HG03378 (cell line): ENCODE results near the gene PEAR1.

ENCODE experiments used
- ATAC-seq: cut with Tn5 transposase; IDR thresholded peaks from one replicate; pipeline ENCODE4 v1.9.1; 2021; ENCODE audit warnings: mild to moderate bottlenecking, moderate library complexity; ENCODE audit not compliant: unreplicated experiment

PEAR1 gene

DNA sequence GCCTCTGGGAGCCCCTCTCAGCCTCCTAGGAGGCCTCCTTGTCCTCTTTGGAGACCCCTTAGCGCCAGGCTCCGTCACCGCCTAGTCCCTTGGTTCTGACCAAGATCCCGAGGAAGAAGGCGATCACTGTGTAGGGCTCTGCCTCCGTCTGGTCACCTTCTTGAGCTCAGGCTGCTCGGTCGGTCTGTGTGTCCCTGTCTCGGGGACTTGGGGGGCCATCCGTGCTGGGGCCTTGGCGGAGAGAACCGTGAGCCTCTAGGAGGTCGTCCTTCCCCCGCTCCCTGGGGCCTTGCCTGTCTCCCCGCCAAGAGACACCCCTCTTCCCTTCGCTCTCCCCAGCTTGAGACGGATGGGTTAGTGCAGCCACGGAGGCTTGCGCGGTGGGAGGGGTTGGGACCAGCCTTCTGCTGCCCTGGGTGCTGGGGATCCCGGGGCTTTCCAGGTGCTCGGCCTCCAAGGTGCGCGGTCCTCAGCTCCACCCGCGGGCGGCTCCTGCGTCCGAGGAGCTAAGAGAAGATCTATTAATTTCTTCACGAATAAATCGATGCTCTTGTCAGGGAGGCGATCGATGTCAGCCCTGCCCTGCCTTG is 33.9 kb upstream of the PEAR1 start:
- no peak for ATAC-seq

DNA sequence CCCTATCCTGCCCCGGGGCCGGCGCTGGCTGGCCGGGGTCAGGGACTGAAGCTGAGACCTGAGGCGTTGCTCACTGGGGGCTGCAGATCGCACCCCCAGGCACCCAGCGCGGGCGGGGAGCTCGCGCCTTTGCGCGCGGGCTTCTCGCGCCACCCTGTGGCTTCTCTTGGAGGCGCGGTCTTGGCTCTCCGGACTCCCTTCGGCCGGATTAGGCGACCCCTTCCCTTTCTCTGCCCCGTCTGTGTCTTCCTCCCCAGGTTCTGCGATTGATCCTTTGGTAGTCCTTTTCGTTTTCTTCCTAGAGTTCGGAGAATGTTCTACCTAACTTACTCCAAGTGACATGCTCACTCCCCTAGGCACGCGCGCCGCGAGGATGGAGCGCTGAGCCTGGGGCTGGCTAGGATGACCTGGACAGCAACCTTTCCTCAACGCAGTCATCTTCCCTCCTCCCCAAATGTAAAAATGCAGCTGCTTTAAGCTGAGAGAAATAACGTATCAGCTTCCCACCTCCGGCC is 33.3 kb upstream of the PEAR1 start:
- no peak for ATAC-seq

DNA sequence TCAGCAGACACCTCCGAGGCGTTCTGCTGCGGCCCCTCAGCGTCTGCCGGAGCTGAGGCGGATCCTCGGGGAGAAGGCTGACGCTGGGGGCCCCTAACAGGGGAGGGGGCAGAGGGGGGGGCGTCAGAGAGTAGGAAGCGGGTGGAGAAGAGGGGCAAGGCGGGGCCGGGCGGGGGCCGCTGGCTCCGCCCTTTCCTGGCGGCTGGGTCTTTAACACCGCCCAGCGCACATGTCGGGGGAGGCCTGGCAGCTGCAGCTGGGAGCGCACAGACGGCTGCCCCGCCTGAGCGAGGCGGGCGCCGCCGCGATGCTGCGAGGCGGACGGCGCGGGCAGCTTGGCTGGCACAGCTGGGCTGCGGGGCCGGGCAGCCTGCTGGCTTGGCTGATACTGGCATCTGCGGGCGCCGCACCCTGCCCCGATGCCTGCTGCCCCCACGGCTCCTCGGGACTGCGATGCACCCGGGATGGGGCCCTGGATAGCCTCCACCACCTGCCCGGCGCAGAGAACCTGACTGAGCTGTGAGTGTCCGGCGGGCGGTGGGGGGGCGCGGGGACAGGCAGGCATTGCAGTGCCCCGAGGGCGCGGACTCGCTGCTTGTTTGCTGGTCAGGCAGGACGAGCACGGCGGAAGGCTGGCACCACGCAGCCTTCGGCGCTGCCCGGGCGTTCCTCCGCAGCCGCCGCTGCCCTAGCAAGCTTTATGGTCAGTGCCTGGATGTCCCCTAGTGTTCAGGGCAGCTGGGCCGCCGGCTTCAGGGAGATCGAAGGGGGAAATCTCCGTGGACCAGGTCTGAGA is 32.7 kb upstream of the PEAR1 start, which contains the start of gene NTRK1:
Gene NTRK1 (plus strand): TSS at position 238 of the 796 bp plus-strand sequence. CDS start 70 bp downstream, at position 308.
- ATAC-seq: no peak

DNA sequence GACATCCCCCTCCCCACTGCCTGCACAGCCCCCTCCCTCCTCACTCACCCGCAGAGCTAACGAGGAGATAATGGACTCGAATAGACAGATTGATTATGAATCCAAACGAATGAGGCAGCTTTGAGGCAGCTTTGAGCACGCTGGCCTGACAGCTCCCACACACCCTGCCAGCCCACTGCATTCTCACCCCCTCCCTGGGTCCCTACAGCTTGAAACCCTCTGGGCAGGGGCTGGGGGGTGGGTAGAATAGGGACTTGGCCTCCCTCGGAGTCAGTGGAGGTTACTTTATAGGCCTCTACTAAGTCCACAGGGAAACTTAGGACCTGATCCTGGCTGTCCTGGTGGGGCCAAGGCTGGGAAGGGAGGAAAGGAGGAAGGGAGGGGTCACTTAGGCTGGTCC is 30.9 kb upstream of the PEAR1 start:
- ATAC-seq: no peak

DNA sequence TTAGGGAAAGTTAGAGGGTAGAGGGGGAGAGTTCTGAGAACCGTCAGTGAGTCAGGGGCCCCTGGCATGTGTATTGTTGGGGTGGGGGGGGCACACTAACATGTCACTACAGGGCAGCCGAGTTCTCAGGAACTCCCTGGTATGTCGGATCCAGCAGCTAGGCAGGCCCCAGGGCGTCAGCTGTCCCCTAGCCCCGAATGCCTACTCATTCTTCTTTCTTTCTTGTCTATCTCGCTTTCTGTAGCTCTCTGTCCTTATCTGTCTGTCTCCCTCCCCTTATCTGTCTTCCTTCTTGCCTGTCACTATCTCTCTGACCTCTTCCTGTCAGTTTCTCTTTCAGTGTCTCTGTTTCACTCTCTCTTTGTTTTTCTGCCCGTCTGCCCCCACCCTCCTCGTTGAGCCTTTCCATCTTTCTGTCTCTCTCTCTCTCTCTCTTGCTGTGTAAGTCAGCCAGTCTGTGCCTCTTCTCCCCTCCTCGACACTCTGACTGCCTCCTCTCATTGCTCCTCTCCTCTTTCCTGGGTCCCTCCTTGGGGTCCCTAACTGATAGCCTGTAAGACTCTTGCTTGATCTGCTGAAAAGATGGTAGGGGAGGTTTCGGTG is 30.4 kb upstream of the PEAR1 start:
- ATAC-seq: no peak

DNA sequence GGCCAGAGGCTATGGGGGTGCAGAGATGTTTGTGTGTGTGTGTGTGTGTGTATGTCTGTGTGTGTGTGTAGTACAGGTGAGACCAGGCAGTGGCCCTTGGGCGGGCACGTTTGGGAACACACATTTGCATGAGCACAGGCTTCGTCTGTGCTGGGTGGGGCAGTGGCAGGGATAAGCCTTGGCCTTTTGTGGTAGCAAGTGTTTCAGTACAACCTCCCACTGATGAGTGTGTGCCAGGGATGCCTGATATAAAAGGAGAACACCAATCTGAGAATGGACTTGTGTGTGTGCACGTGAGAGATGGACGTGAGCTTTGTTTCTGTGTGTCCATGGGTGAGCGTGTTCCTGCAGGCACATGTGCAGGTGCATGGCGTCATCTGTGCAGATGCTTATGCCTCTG is 29.9 kb upstream of the PEAR1 start:
- ATAC-seq: no peak

DNA sequence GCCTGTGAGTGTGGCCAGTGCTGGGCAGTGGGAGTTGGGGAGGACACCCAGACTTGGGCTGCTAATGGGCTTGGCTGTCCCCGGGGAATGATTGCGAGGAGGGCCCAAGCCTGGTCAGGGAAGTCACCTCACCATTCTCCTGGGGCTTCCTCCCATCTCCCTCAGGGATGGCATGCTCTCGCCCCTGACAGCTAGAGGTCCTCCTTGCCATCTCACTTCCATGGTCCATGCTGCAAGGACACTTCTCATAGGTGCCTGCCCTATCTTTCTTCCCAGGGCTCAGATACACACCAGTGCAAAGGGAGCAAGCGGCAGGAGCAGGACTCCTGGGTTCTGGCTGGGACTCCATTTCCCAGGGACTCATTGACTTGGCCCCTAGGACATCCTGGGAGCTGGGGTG is 28.7 kb upstream of the PEAR1 start:
- ATAC-seq: no peak

DNA sequence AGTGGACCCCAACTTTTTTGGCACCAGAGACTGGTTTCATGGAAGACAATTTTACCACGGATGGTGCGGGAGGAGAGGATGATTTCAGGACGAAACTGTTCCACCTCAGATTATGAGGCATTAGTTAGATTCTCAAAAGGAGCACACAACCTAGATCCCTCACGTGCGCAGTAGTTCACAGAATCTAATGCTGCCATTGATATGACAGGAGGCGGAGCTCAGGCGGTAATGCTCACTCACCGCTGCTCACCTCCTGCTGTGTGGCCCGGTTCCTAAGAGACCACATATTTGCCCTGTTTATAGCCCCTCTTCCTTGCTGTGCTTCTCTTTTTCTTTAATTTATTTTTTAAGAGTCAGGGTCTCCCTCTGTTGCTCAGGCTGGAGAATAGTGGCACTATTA is 28.3 kb upstream of the PEAR1 start:
- ATAC-seq: no peak

DNA sequence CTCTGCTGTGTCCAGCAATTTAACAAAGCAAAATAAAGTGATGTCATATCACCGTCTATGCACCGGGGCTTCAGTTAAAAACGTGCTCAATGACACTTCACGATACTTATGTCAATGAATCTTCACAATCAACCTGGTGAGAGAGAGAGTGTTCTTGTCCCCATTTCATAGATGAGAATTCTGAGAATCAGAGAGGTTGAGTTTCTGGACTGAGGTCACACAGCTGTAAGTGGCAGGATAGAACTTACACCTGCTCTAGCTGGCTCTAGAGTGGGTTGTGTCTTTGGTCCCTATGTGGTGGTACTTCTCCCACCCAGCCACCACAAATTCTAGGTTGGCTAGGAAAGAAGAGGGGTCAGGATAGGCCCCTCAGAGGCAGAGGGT is 27.7 kb upstream of the PEAR1 start:
- no peak for ATAC-seq

DNA sequence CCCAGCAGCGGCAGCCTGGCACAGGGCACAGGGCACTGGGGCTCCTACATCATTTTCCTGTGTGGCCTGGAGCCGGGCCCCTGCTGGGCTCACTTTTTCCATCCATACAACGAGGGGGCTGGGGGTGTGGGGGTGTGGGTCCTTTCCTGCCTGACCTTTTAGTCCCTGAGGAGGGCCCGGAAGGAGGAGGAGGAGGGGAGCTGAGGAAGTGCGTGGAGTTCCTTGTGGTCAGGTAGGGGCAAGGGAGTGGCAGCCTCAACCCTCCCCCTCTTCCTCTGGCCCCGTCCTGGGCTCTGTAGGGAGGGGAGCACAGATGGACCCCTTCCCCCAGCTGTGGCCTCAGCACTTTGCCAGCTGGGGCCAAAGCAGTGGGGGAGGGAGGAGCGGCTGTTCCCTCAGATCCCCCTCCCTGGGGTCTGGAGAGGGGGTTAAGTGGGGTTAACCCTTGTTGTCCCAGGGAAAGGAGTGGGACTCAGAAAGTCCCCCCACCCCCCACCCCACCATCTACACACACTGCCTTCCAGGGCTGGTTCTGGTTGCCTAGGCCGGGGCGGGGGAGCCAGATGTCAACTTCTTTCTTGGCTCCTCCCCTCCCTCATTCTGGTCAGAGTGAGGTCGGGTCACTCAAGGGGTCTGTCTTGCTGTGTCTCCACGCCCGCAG is 27.1 kb upstream of the PEAR1 start:
- no peak for ATAC-seq

DNA sequence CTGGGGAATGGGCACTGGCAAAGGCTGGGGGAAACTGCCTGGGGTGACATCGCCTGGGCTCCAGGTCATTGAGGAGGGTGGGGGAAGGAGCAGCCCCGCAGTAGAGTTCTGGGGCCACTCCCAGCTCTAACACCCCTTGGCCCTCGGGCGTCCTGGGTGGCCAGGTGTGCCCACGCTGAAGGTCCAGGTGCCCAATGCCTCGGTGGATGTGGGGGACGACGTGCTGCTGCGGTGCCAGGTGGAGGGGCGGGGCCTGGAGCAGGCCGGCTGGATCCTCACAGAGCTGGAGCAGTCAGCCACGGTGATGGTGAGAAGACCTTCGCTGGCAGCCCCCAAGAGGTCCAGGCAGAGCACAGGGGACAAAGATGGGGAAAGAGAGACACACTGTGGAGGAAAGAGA is 25.2 kb upstream of the PEAR1 start:
- no peak for ATAC-seq

DNA sequence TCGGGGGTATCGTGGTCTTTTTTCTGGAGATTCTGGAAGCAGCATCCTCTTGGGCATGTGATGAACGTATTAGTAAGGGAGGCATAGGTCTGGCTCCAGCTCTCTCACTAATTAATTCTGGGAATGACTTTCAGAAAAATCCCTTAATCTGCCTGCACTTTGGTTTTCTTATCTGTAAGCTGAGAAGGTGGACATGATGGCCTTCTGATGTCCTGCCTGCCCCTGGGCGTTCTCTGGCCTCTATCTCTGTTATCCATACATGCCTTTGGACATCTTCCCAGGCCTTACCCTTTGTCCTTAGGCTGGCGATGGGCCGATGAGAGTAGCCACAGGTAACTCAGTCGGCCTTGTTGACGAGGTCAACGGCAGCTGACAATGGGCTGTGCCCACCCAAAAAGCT is 24.1 kb upstream of the PEAR1 start:
- no peak for ATAC-seq

DNA sequence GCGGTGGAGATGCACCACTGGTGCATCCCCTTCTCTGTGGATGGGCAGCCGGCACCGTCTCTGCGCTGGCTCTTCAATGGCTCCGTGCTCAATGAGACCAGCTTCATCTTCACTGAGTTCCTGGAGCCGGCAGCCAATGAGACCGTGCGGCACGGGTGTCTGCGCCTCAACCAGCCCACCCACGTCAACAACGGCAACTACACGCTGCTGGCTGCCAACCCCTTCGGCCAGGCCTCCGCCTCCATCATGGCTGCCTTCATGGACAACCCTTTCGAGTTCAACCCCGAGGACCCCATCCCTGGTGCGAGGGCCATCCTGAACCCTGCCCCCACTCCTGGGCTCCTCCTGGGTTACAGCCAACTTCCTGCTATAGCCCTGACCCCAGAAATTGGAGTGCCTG is 19.9 kb upstream of the PEAR1 start:
- ATAC-seq: no peak

DNA sequence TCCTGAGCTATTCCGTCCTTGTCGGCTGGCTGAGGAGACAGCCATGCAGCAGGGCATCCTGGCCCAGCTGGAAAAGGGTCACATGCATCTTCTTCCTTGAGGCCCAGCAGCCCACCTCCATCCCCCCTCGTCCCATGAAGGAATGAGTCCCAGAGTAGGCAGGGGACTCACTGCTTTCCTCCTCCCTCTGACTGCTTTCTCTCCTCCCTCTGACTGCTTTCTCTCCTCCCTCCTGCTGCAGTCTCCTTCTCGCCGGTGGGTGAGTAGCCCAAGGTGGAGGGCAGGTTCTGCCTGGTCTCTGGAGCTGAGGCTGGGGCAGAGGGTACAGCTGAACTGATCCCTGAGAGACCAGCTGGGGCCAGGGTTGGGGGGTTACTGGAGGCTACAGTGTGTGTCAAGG is 19.4 kb upstream of the PEAR1 start:
- no peak for ATAC-seq

DNA sequence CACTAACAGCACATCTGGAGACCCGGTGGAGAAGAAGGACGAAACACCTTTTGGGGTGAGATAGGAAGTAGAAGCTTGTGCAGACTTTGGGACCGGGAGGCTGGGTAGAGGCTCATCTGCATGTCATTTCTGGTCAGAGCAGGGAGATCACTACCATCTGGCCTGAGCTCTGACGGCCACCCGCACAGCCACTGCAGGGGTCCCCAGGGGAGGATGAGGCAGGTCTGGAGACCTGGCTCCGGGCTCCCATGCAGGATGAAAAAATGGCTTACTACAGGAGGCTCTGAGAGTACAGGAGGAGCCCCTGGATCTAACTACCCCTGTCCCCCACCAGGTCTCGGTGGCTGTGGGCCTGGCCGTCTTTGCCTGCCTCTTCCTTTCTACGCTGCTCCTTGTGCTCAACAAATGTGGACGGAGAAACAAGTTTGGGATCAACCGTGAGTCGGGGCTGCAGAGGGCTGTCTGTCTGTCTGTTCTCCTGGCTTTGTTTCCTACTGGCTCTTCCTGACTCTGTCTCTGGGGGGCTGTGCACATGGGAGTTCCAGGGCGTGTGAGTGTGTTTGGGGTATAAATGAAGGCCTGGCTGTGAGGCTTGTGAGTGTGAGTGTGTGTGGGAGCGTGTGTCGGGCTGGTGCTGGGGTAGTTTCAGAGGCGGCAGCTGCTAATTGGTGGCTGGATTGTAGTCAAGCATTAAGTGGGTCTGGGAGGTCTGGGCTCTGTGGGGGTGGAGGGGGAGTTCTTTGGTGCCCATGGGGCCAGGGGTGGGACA is 18.8 kb upstream of the PEAR1 start:
- no peak for ATAC-seq

DNA sequence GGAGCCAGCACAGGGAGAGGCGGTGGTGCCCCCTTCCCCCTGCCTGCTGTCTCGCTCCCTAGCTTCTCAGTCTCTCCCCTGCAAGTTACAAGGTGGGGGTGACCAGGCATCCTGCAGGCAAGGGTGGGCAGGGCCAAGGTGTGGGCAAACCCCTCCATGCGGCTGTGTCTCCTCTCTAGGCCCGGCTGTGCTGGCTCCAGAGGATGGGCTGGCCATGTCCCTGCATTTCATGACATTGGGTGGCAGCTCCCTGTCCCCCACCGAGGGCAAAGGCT is 18.2 kb upstream of the PEAR1 start:
- ATAC-seq: no peak

DNA sequence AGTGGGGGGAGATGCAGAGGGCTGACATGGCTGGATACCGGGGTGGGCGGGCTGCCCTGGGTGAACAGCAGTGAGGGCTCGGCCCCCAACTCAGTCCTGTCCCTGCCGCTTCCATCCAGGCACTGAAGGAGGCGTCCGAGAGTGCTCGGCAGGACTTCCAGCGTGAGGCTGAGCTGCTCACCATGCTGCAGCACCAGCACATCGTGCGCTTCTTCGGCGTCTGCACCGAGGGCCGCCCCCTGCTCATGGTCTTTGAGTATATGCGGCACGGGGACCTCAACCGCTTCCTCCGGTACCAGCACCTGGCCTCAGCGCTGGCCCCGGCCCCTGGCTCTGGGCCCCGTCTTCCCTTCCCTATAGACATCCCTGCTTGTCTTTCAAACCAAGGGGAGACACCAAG is 17.2 kb upstream of the PEAR1 start:
- ATAC-seq: no peak

DNA sequence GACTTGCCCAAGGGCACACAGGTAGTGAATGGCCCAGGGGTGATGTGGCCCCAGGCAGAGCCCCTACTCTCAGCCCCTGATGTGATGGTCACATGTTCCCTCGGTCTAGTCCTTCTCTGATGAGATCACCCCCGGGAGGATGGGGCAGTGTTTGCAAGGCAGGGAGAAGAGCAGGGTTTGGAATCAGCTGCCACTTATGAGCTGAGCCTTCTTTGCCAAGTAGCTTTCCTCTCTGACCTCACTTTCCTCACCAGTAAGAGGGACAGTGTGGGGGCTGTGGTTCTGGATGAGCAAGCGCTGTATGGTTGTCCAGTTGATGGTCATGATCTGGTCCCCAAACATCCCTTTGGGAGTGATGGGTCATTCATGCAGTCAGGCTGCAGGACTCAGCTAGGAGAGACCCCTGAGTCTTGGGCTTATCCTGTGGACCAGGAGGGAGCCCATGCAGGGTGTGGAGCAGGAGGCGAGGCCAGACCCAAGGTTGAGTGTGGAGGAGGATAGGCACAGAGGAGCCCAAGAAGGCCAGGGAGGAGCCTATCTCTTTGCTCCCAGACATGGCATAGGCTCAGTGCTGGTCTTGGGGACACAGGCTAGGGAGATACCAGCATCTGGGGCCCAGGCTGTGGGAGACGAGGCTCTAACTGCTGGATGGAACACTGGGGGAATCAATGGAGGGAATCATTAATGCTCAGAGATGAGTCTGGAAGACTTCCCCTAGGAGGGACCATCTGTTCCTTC is 15.9 kb upstream of the PEAR1 start:
- no peak for ATAC-seq

DNA sequence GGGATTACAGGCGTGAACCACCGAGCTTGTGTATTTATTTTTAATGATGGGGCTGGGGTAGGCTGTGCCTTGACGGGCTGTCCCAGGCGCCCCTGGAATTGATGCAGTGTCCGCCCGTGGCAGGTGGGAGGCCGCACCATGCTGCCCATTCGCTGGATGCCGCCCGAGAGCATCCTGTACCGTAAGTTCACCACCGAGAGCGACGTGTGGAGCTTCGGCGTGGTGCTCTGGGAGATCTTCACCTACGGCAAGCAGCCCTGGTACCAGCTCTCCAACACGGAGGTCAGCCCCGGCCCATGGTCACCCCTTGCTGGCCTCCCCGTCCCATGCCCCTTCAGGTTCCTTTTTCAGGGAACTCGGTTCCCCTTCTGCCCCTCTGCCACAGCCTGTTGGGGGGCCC is 13.6 kb upstream of the PEAR1 start:
- no peak for ATAC-seq

DNA sequence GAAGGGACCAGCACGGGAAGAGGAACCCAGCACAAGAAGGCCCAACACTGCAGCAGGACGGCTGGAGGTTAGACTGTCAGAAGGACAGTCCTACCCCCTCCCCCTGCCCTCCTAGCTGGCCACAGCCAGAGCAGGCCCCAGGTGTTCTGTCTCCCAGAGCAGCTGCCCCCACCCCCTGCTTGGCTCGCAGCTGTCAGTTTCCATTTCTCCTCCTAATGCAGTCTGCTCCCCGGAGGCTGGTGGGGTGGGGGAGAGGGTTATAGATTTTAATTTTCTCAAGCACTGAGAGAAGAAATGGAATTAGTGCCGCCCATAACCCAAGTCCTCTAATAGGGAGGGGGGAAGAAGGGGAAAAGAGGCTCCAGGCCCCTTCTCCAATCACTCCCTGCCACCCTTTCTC is 13.0 kb upstream of the PEAR1 start:
- no peak for ATAC-seq
